Neuronal stem cell (in vitro differentiated cells): ENCODE data around the gene RIBC1.

Experiments
- DNase-seq: peaks from one replicate; pipeline ENCODE4 v3.0.0-alpha.2; 2013; ENCODE audit warnings: low spot score
- H2AFZ ChIP-seq: one replicate; pipeline ENCODE4 v1.6.1; 2013; ENCODE audit warnings: mild to moderate bottlenecking, low read length, inconsistent platforms
- H2AK5ac ChIP-seq: 2 replicates; pipeline ENCODE4 v1.6.1; 2013; ENCODE audit warnings: low read depth, mild to moderate bottlenecking, inconsistent platforms, low read length, moderate library complexity, mixed read lengths
- H2BK120ac ChIP-seq: 2 replicates; pipeline ENCODE4 v1.6.1; 2013; ENCODE audit warnings: low read depth, mild to moderate bottlenecking, inconsistent platforms, low read length, moderate library complexity, mixed read lengths
- H2BK12ac ChIP-seq: one replicate; pipeline ENCODE4 v1.6.1; 2013; ENCODE audit warnings: low read length, inconsistent platforms
- H2BK15ac ChIP-seq: 2 replicates; pipeline ENCODE4 v1.6.1; 2013; ENCODE audit warnings: mild to moderate bottlenecking, low read length, inconsistent platforms, mixed read lengths
- H2BK5ac ChIP-seq: one replicate; pipeline ENCODE4 v1.6.1; 2013; ENCODE audit warnings: inconsistent platforms, mild to moderate bottlenecking, low read length, moderate library complexity
- H3K14ac ChIP-seq: one replicate; pipeline ENCODE4 v1.6.1; 2013; ENCODE audit warnings: low read length, inconsistent platforms
- H3K18ac ChIP-seq: 2 replicates; pipeline ENCODE4 v1.6.1; 2013; ENCODE audit warnings: low read length, inconsistent platforms
- H3K23ac ChIP-seq: 2 replicates; pipeline ENCODE4 v1.6.1; 2013; ENCODE audit warnings: low read depth, mild to moderate bottlenecking, mixed read lengths, low read length, inconsistent platforms; ENCODE audit not compliant: poor library complexity
- H3K27ac ChIP-seq: replicated peaks from 3 replicates; pipeline ENCODE4 v1.5.1; 2013; ENCODE audit warnings: low read length, inconsistent platforms
- H3K27me3 ChIP-seq, 3 experiments: 2 replicates each; pipeline ENCODE4 v1.6.1; 2013; ENCODE audit warnings: low read length in 3 of 3, mild to moderate bottlenecking in 2 of 3, inconsistent platforms in 1 of 3, low read depth in 1 of 3, mixed read lengths in 1 of 3, moderate library complexity in 1 of 3; ENCODE audit not compliant: control insufficient read depth in 3 of 3, insufficient read depth in 3 of 3
- H3K36me3 ChIP-seq, 2 donors: replicated peaks in 1 of 2; 2 replicates each; pipeline ENCODE4 v1.6.1; 2013; ENCODE audit warnings: low read length in 2 of 2; ENCODE audit not compliant: control insufficient read depth in 2 of 2, insufficient read depth in 2 of 2
- H3K4ac ChIP-seq: 2 replicates; pipeline ENCODE4 v1.6.1; 2013; ENCODE audit warnings: inconsistent platforms, mild to moderate bottlenecking, low read length, moderate library complexity
- H3K4me1 ChIP-seq, 2 donors: 1 replicate in 1 of 2; 2 replicates in 1 of 2; pipeline ENCODE4 v1.6.1; 2013; ENCODE audit warnings: low read length in 2 of 2, low read depth in 1 of 2; ENCODE audit not compliant: control insufficient read depth in 2 of 2, insufficient read depth in 1 of 2
- H3K4me2 ChIP-seq: one replicate; pipeline ENCODE4 v1.6.1; 2013; ENCODE audit warnings: mild to moderate bottlenecking, low read length, inconsistent platforms; ENCODE audit not compliant: insufficient read depth, poor library complexity, severe bottlenecking
- H3K4me3 ChIP-seq, 2 donors: 2 replicates each; pipeline ENCODE4 v1.5.1; 2013; ENCODE audit warnings: low read length in 2 of 2, mild to moderate bottlenecking in 2 of 2, inconsistent platforms in 1 of 2, moderate library complexity in 1 of 2
- H3K79me1 ChIP-seq: one replicate; pipeline ENCODE4 v1.6.1; 2013; ENCODE audit warnings: low read depth, mild to moderate bottlenecking, inconsistent platforms, low read length, moderate library complexity
- H3K9ac ChIP-seq: one replicate; pipeline ENCODE4 v1.6.1; 2013; ENCODE audit warnings: mild to moderate bottlenecking, low read depth, low read length, inconsistent platforms; ENCODE audit not compliant: poor library complexity
- H3K9me3 ChIP-seq, 2 donors: replicated peaks in 1 of 2; 2 replicates each; pipeline versions ENCODE3 to v1.6.1; 2013; ENCODE audit warnings: low read length in 2 of 2, mild to moderate bottlenecking in 2 of 2, inconsistent platforms in 1 of 2, low read depth in 1 of 2, mixed read lengths in 1 of 2, moderate library complexity in 1 of 2; ENCODE audit not compliant: control insufficient read depth in 2 of 2, insufficient read depth in 1 of 2
- H4K8ac ChIP-seq: one replicate; pipeline ENCODE4 v1.6.1; 2013; ENCODE audit warnings: low read depth, mild to moderate bottlenecking, inconsistent platforms, low read length, moderate library complexity
- H4K91ac ChIP-seq: one replicate; pipeline ENCODE4 v1.6.1; 2013; ENCODE audit warnings: low read length, low read depth, mild to moderate bottlenecking, inconsistent platforms; ENCODE audit not compliant: poor library complexity
- WGBS, 2 donors: extraction: QIAGEN DNeasy Blood & Tissue Kit; methylation state at CpG; one replicate each; pipeline ENCODE4 v1.1.7; 2013; ENCODE audit warnings: missing lambda C conversion rate in 2 of 2, mixed read lengths in 1 of 2; ENCODE audit not compliant: insufficient read length in 2 of 2, insufficient replicate concordance in 1 of 2; ENCODE audit errors: extremely low coverage in 2 of 2; 5-methylcytosine and 5-hydroxymethylcytosine counted together

RIBC1 gene

GRCh38 chrX:53383376-53384076 is 39.1 kb upstream of the RIBC1 start:
- no peak overlapping the region for H3K4me2 ChIP-seq
- WGBS, 2 donors: no CpG with 5 or more reads among the region's 4 CpGs
- peaks cover 33 to 92% of the 10 kb centered on the region in 2 donors for H3K36me3 ChIP-seq
- H3K27me3 ChIP-seq: no peaks in the 10 kb centered on the region
- H3K4me1 ChIP-seq: no peaks in the 10 kb centered on the region
- H2AFZ ChIP-seq: no peak overlapping the region
- H3K79me1 ChIP-seq: no peaks in the 10 kb centered on the region
- no peak overlapping the region for H3K18ac ChIP-seq
- no peak overlapping the region for H2AK5ac ChIP-seq
- H4K91ac ChIP-seq: no peak overlapping the region
- no peak overlapping the region for H3K4ac ChIP-seq
- H2BK15ac ChIP-seq: no peak overlapping the region
- H4K8ac ChIP-seq: no peak overlapping the region
- H3K14ac ChIP-seq: no peak overlapping the region
- no peaks in the 10 kb centered on the region for H3K9me3 ChIP-seq
- DNase-seq: no peak
- no peak overlapping the region for H2BK120ac ChIP-seq
- no peak overlapping the region for H3K4me3 ChIP-seq
- no peak overlapping the region for H3K27ac ChIP-seq
- H3K23ac ChIP-seq: no peak overlapping the region
- no peak overlapping the region for H2BK5ac ChIP-seq
- no peak overlapping the region for H3K9ac ChIP-seq
- no peak overlapping the region for H2BK12ac ChIP-seq

GRCh38 chrX:53395605-53396298 is 26.9 kb upstream of the RIBC1 start:
- Histone ChIP-seq H3K18ac (no peak overlapping the region), H4K91ac (no peak overlapping the region), H3K27me3 (no peaks in the 10 kb centered on the region), H3K4me3 (no peak overlapping the region), H2BK12ac (no peak overlapping the region), H2BK120ac (no peak overlapping the region), H2AK5ac (no peak overlapping the region), H3K9me3 (no peaks in the 10 kb centered on the region), H3K14ac (no peak overlapping the region), H3K4ac (no peak overlapping the region), H2BK5ac (no peak overlapping the region), H3K9ac (no peak overlapping the region), H3K27ac (no peak overlapping the region), H2BK15ac (no peak overlapping the region), H2AFZ (no peak overlapping the region), H3K23ac (no peak overlapping the region), H3K4me2 (no peak overlapping the region), H3K79me1 (no peaks in the 10 kb centered on the region), H3K4me1 (no peaks in the 10 kb centered on the region), H4K8ac (no peak overlapping the region), H3K36me3 (peaks cover 18 to 85% of the 10 kb centered on the region in 2 donors)
- DNase-seq: no peak
- no CpG with 5 or more reads among the region's 2 CpGs for WGBS, 2 donors

- no peak overlapping the region for H2BK15ac ChIP-seq
These were observed 24.5 kb upstream of the RIBC1 start for GRCh38 chrX:53398216-53398615.

GRCh38 chrX:53403535-53403934 is 19.1 kb upstream of the RIBC1 start:
- Histone ChIP-seq H3K9me3 (no peaks in the 10 kb centered on the region), H3K14ac (no peak overlapping the region), H2AK5ac (no peak overlapping the region), H3K4ac (no peak overlapping the region), H2BK12ac (no peak overlapping the region), H3K36me3 (peaks cover 36 to 92% of the 10 kb centered on the region in 2 donors), H2BK5ac (no peak overlapping the region), H3K27ac (no peak overlapping the region), H3K18ac (no peak overlapping the region), H3K4me1 (no peaks in the 10 kb centered on the region), H3K79me1 (no peaks in the 10 kb centered on the region), H3K4me2 (no peak overlapping the region), H4K91ac (no peak overlapping the region), H3K9ac (no peak overlapping the region), H2AFZ (no peak overlapping the region), H3K23ac (no peak overlapping the region), H2BK15ac (no peak overlapping the region), H2BK120ac (no peak overlapping the region), H3K4me3 (no peak overlapping the region), H3K27me3 (no peaks in the 10 kb centered on the region), H4K8ac (no peak overlapping the region)
- no CpG with 5 or more reads among the region's 10 CpGs for WGBS, 2 donors
- DNase-seq: no peak

More at GRCh38 chrX:53398216-53398615, 24.5 kb upstream of the RIBC1 start:
- Histone ChIP-seq H3K36me3 (peaks cover 21 to 88% of the 10 kb centered on the region in 2 donors), H3K4me2 (no peak overlapping the region), H3K23ac (no peak overlapping the region), H3K4ac (no peak overlapping the region), H3K14ac (no peak overlapping the region), H3K27ac (no peak overlapping the region), H2AK5ac (no peak overlapping the region), H3K4me1 (no peaks in the 10 kb centered on the region), H3K27me3 (no peaks in the 10 kb centered on the region), H4K8ac (no peak overlapping the region), H3K79me1 (no peaks in the 10 kb centered on the region), H2BK12ac (no peak overlapping the region), H2BK5ac (no peak overlapping the region), H3K9ac (no peak overlapping the region), H2AFZ (no peak overlapping the region), H3K4me3 (no peak overlapping the region), H2BK120ac (no peak overlapping the region), H4K91ac (no peak overlapping the region), H3K18ac (no peak overlapping the region), H3K9me3 (no peaks in the 10 kb centered on the region)
- DNase-seq: no peak
- WGBS, 2 donors: no CpG with 5 or more reads among the region's 1 CpG
